Measurements from ENCODE around the gene B3GALT5. TPM values are rescaled to one million over a fixed set of nuclear protein-coding genes. Genes with fewer than 3 reads are reported as not detected.

Gene B3GALT5
- total RNA-seq, 1 experiment from 2014 or later = 0.09 TPM

DNA sequence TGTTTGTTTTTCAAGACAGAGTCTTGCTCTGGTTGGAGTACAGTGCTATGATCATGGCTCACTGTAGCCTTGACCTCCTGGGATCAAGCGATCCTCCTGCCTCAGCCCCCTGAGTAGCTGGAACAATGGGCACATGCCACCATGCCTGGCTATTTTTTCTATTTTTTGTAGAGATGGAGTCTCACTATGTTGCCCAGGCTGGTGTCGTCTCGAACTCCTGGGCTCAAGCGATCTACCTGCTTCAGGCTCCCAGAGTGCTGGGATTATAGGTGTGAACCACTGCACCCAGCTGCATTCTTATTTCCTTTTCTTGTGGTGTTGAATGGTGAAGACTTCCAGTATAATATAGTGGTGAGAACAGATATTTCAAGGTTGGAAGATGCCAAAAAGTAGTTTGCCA, 28.0 kb downstream of the B3GALT5 start:
- Histone ChIP-seq H3K9me2 (ENCODE audit: insufficient read depth) (no peaks in the 10 kb centered on the region), H3K27ac (no peak overlapping the region), H3K4me2 (no peak overlapping the region), H3K9me3 (ENCODE audit: insufficient read depth, low read depth) (no peaks in the 10 kb centered on the region), H3K4me1 (replicated peaks; ENCODE audit: insufficient read depth) (no peaks in the 10 kb centered on the region), H3K36me3 (ENCODE audit: low read depth) (no peaks in the 10 kb centered on the region), H3K79me2 (ENCODE audit: low read depth) (no peaks in the 10 kb centered on the region), H2AFZ (no peak overlapping the region), H3K27me3 (ENCODE audit: insufficient read depth, low read depth) (peaks cover 60% of the 10 kb centered on the region), H3F3A (ENCODE audit: insufficient read depth, low read depth) (no peaks in the 10 kb centered on the region), H3K4me3 (no peak overlapping the region), H4K20me1 (ENCODE audit: insufficient read depth) (no peaks in the 10 kb centered on the region)
- intact Hi-C loops (cut with micrococcal nuclease; ENCODE audit: unreplicated experiment) = no loop called here
- ChIA-PET POLR2A (ENCODE audit: unreplicated experiment) (no interaction called here), CTCF (no interaction called here)
- TF ChIP-seq, protein P1, sequence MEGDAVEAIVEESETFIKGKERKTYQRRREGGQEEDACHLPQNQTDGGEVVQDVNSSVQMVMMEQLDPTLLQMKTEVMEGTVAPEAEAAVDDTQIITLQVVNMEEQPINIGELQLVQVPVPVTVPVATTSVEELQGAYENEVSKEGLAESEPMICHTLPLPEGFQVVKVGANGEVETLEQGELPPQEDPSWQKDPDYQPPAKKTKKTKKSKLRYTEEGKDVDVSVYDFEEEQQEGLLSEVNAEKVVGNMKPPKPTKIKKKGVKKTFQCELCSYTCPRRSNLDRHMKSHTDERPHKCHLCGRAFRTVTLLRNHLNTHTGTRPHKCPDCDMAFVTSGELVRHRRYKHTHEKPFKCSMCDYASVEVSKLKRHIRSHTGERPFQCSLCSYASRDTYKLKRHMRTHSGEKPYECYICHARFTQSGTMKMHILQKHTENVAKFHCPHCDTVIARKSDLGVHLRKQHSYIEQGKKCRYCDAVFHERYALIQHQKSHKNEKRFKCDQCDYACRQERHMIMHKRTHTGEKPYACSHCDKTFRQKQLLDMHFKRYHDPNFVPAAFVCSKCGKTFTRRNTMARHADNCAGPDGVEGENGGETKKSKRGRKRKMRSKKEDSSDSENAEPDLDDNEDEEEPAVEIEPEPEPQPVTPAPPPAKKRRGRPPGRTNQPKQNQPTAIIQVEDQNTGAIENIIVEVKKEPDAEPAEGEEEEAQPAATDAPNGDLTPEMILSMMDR (conservative IDR thresholded peaks at IDR 0.05) = no peak
- no peak for TF ChIP-seq EZH2 (IDR thresholded peaks at IDR 0.05; ENCODE audit: low read depth)
- no TSS peak for BruUV-seq (replicated peaks)
- DNase-seq = no peak

DNA sequence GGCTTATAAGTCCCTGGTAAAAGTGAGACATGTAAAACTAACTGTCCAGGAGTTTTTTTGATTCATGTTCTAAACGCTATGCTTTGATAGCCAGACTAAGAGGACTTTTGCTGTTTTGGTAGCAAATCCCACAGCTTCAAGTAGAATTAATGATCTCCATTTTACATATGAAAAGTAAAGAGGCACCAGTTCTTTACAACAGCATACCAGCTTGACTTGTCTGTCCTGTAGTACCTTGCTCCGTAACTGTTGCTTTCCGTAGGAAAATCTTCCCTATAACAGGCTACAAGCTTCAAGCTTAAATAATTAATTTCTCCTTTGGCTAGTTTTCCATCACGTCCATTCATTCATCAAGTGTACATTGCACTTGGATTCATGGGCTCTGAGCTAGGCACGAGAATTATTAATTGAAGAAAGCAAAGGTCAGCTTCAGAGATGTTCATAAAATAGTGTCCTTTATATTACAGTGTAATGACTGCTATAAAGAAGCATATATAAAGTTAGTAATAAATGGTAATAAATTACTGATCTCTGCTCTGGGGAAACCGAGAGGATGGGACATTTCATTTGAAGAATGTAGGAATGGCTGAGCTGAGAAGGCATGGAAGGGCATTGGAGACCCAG, 29.2 kb downstream of the B3GALT5 start:
- H2AFZ ChIP-seq = no peak overlapping the region
- H3K27ac ChIP-seq = no peak overlapping the region
- POLR2A ChIA-PET (ENCODE audit: unreplicated experiment) = no interaction called here

DNA sequence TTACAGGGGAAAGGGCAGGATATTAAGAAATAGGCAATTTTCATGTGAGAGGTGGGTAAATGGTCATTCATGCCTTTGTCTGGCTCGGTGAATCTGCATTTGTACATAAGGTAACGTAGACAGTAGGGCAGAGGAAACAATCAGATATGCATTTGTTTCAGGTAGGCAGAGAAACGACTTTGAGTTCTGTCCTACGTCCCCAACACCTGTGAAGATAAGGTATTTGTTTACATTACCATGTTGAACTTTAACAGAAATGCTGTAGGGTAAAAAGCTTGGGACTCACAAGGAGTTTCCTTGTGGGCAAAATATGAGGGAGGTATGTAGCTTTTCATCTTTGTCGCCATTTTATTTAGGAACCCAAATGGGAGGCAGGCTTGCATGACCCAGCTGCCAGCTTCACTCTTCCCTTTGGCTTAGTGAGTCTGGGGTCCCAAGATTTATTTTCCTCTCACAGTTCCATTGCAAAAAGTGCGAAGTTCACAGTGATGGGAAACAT, 31.4 kb downstream of the B3GALT5 start:
- no peak for TF ChIP-seq EZH2 (IDR thresholded peaks at IDR 0.05; ENCODE audit: low read depth)
- TF ChIP-seq, protein P1 (conservative IDR thresholded peaks at IDR 0.05) = no peak
- Histone ChIP-seq H3K4me3 (no peak overlapping the region), H3K4me2 (no peak overlapping the region), H3K27ac (no peak overlapping the region), H3K36me3 (ENCODE audit: low read depth) (no peaks in the 10 kb centered on the region), H3K4me1 (replicated peaks; ENCODE audit: insufficient read depth) (no peaks in the 10 kb centered on the region), H3K9me2 (ENCODE audit: insufficient read depth) (no peaks in the 10 kb centered on the region), H3F3A (ENCODE audit: insufficient read depth, low read depth) (no peaks in the 10 kb centered on the region), H3K79me2 (ENCODE audit: low read depth) (no peaks in the 10 kb centered on the region), H3K27me3 (ENCODE audit: insufficient read depth, low read depth) (peaks cover 35% of the 10 kb centered on the region), H2AFZ (no peak overlapping the region), H4K20me1 (ENCODE audit: insufficient read depth) (no peaks in the 10 kb centered on the region), H3K9me3 (ENCODE audit: insufficient read depth, low read depth) (no peaks in the 10 kb centered on the region)
- BruUV-seq (replicated peaks) = no TSS peak
- ChIA-PET CTCF (no interaction called here), POLR2A (ENCODE audit: unreplicated experiment) (no interaction called here)
- DNase-seq = no peak
- intact Hi-C loops (cut with micrococcal nuclease; ENCODE audit: unreplicated experiment) = no loop called here

More for the DNA sequence above, 29.2 kb downstream of the B3GALT5 start:
- H3K79me2 ChIP-seq (ENCODE audit: low read depth) = no peaks in the 10 kb centered on the region
- H3K27me3 ChIP-seq (ENCODE audit: insufficient read depth, low read depth) = peaks cover 52% of the 10 kb centered on the region
- TF ChIP-seq EZH2 (IDR thresholded peaks at IDR 0.05; ENCODE audit: low read depth) = no peak
- TF ChIP-seq, protein P1 (conservative IDR thresholded peaks at IDR 0.05) = no peak
- BruUV-seq (replicated peaks) = no TSS peak
- no peaks in the 10 kb centered on the region for H3F3A ChIP-seq (ENCODE audit: insufficient read depth, low read depth)
- intact Hi-C loops (cut with micrococcal nuclease; ENCODE audit: unreplicated experiment) = no loop called here
- CTCF ChIA-PET = interaction anchor here (0.6 kb wide), 1 partner anchor 255 kb away, joined by 10 read pairs; no protein-coding TSS in a partner anchor
- H3K36me3 ChIP-seq (ENCODE audit: low read depth) = no peaks in the 10 kb centered on the region
- no peaks in the 10 kb centered on the region for H3K9me2 ChIP-seq (ENCODE audit: insufficient read depth)
- no peaks in the 10 kb centered on the region for H3K4me1 ChIP-seq (replicated peaks; ENCODE audit: insufficient read depth)
- H3K4me3 ChIP-seq = no peak overlapping the region
- no peaks in the 10 kb centered on the region for H4K20me1 ChIP-seq (ENCODE audit: insufficient read depth)
- no peaks in the 10 kb centered on the region for H3K9me3 ChIP-seq (ENCODE audit: insufficient read depth, low read depth)
- no peak overlapping the region for H3K4me2 ChIP-seq
- no peak for DNase-seq

Data from PC-9 (cell line).